ENCODE results near the gene GRAP2.
"Not testable (repeated sequence)": the region's sequence is repeated elsewhere in the genome, so short reads cannot be mapped to it uniquely, and the experiment has no call there.

GRAP2 gene

GRCh38 chr22:39896313-39896996, 4.4 kb upstream of the GRAP2 start:
- intact Hi-C loops (cut with DNase I), result no loop called here
- no peak for DNase-seq

- intact Hi-C loops (cut with DNase I), result no loop called here
- DNase-seq, result no peak
Observed at GRCh38 chr22:39897841-39898240, 3.0 kb upstream of the GRAP2 start.

- intact Hi-C loops (cut with DNase I), result no loop called here
- DNase-seq, result no peak
Observed at GRCh38 chr22:39898997-39899396, 1.9 kb upstream of the GRAP2 start.

- no peak for DNase-seq
- intact Hi-C loops (cut with DNase I), result no loop called here
Observed at GRCh38 chr22:39901565-39902146, 772 bp downstream of the GRAP2 start.

GRCh38 chr22:39904024-39904423, 3.1 kb downstream of the GRAP2 start:
- DNase-seq; intact Hi-C loops (cut with DNase I): not testable (repeated sequence)

- DNase-seq, result no peak
Observed at GRCh38 chr22:39904862-39905261, 4.0 kb downstream of the GRAP2 start.

GRCh38 chr22:39905687-39906086, 4.8 kb downstream of the GRAP2 start:
- intact Hi-C loops (cut with DNase I), result no loop called here
- DNase-seq, result no peak

More at GRCh38 chr22:39904862-39905261, 4.0 kb downstream of the GRAP2 start:
- intact Hi-C loops (cut with DNase I), result no loop called here

- no peak for DNase-seq
- intact Hi-C loops (cut with DNase I), result no loop called here
Observed at GRCh38 chr22:39906207-39906606, 5.3 kb downstream of the GRAP2 start.

GRCh38 chr22:39907047-39907446, 6.2 kb downstream of the GRAP2 start:
- DNase-seq, result no peak
- intact Hi-C loops (cut with DNase I), result no loop called here

- no peak for DNase-seq
- intact Hi-C loops (cut with DNase I), result no loop called here
Observed at GRCh38 chr22:39907605-39908097, 6.8 kb downstream of the GRAP2 start.

GRCh38 chr22:39908136-39908535, 7.3 kb downstream of the GRAP2 start:
- intact Hi-C loops (cut with DNase I), result no loop called here
- DNase-seq, result no peak

- intact Hi-C loops (cut with DNase I), result no loop called here
- DNase-seq, result no peak
Observed at GRCh38 chr22:39908737-39909136, 7.9 kb downstream of the GRAP2 start.

GRCh38 chr22:39910876-39911613, 10.2 kb downstream of the GRAP2 start:
- intact Hi-C loops (cut with DNase I), result no loop called here

GRCh38 chr22:39913321-39913720, 12.4 kb downstream of the GRAP2 start:
- intact Hi-C loops (cut with DNase I), result no loop called here

More at GRCh38 chr22:39910876-39911613, 10.2 kb downstream of the GRAP2 start:
- no peak for DNase-seq

GRCh38 chr22:39913886-39914285, 13.0 kb downstream of the GRAP2 start:
- intact Hi-C loops (cut with DNase I), result no loop called here
- no peak for DNase-seq

More at GRCh38 chr22:39913321-39913720, 12.4 kb downstream of the GRAP2 start:
- no peak for DNase-seq

- intact Hi-C loops (cut with DNase I), result no loop called here
- DNase-seq, result no peak
Observed at GRCh38 chr22:39914584-39914983, 13.7 kb downstream of the GRAP2 start.

- DNase-seq, result no peak
- intact Hi-C loops (cut with DNase I), result no loop called here
Observed at GRCh38 chr22:39915295-39915726, 14.4 kb downstream of the GRAP2 start.

GRCh38 chr22:39916496-39916895, 15.6 kb downstream of the GRAP2 start:
- intact Hi-C loops (cut with DNase I), result no loop called here
- DNase-seq, result no peak

- no peak for DNase-seq
- intact Hi-C loops (cut with DNase I), result no loop called here
Observed at GRCh38 chr22:39917197-39917643, 16.3 kb downstream of the GRAP2 start.

- intact Hi-C loops (cut with DNase I), result no loop called here
- no peak for DNase-seq
Observed at GRCh38 chr22:39917776-39918495, 17.1 kb downstream of the GRAP2 start.
